K562 (cell line): ENCODE results near the gene OPCML. TPM values are rescaled to one million over a fixed set of nuclear protein-coding genes. Genes with fewer than 3 reads are reported as not detected.

Experiments
- ATAC-seq: fragments of 200-7000 bp; cut with Tn5 transposase; 3 replicates; pipeline ENCODE4 v1.9.1; 2020; ENCODE audit warnings: moderate library complexity
- BruUV-seq: library from RNA; stranded (reverse); fragments of 400-500 nt; replicated peaks from 2 replicates; lab custom pipeline; 2021; lab: Mats Ljungman, UMichigan
- CTCF ChIA-PET: fragments of 300-600 bp; formaldehyde crosslinking; extraction: SDS; loops from one replicate; lab custom pipeline; 2021; ENCODE audit warnings: low intra/inter-chr PET ratio; lab: Yijun Ruan, JAX
- POLR2A ChIA-PET: fragments of 300-600, 350-650 bp; sonication (Branson Sonifier 250); formaldehyde crosslinking; extraction: SDS; loops from one replicate; lab custom pipeline; 2021; ENCODE audit warnings: antibody characterized with exemption, inconsistent platforms; lab: Yijun Ruan, JAX
- DNase-seq, 4 experiments: peaks; one replicate each; pipeline versions ENCODE4 v3.0.0 to v3.0.0-alpha.2; 2011 to 2018; ENCODE audit warnings: low spot score in 3 of 4, mixed read lengths in 3 of 4; ENCODE audit errors: extremely low read depth in 1 of 4
- FAIRE-seq: peaks from 2 replicates; lab custom pipeline; 2011; peaks lifted over from hg19 to GRCh38; lab: Jason Lieb, UNC
- H2AFZ ChIP-seq: 2 replicates; pipeline ENCODE4 v1.6.0; 2011; ENCODE audit warnings: low read depth, low read length, control low read depth, inconsistent platforms
- H3K27ac ChIP-seq: fragments of 200-600 bp; 3 replicates; pipeline ENCODE4 v1.8.0; 2011; ENCODE audit warnings: low read depth, mild to moderate bottlenecking, control low read depth, inconsistent platforms, low read length, moderate library complexity, mixed read lengths; ENCODE audit errors: extremely low read depth
- H3K27me3 ChIP-seq, 2 experiments: fragments of 300-600 bp in 1 of 2; 2 replicates in 1 of 2; 3 replicates in 1 of 2; pipeline versions ENCODE4 v1.6.0 to v1.8.0; 2011; ENCODE audit warnings: inconsistent platforms in 2 of 2, low read length in 2 of 2, mild to moderate bottlenecking in 1 of 2, mixed read lengths in 1 of 2, moderate library complexity in 1 of 2; ENCODE audit not compliant: control insufficient read depth in 2 of 2, insufficient read depth in 2 of 2
- H3K36me3 ChIP-seq: fragments of 300-600 bp; 3 replicates; pipeline ENCODE4 v1.8.0; 2011; ENCODE audit warnings: mild to moderate bottlenecking, low read length, inconsistent platforms; ENCODE audit not compliant: control insufficient read depth, insufficient read depth
- H3K4me1 ChIP-seq, 2 experiments: fragments of 200-600 bp in 1 of 2; replicated peaks in 1 of 2; 2 replicates in 1 of 2; 3 replicates in 1 of 2; pipeline versions ENCODE4 v1.5.1 to v1.8.0; 2011; ENCODE audit warnings: inconsistent platforms in 2 of 2, low read length in 2 of 2, mild to moderate bottlenecking in 1 of 2, mixed read lengths in 1 of 2, moderate library complexity in 1 of 2; ENCODE audit not compliant: control insufficient read depth in 2 of 2, insufficient read depth in 2 of 2
- H3K4me2 ChIP-seq: 2 replicates; pipeline ENCODE4 v1.6.1; 2011; ENCODE audit warnings: low read length, control low read depth, inconsistent platforms, mixed read lengths; ENCODE audit not compliant: insufficient read depth
- H3K4me3 ChIP-seq: fragments of 200-600 bp; sonication (generic), shearing (Covaris generic); 2 replicates; pipeline ENCODE4 v1.5.1; 2016; ENCODE audit warnings: control low read depth, inconsistent platforms
- H3K79me2 ChIP-seq: fragments of 200-600 bp; 3 replicates; pipeline ENCODE4 v1.8.0; 2011; ENCODE audit warnings: low read length, inconsistent platforms; ENCODE audit not compliant: control insufficient read depth, insufficient read depth
- H3K9ac ChIP-seq, 2 experiments: 2 replicates each; pipeline versions ENCODE4 v1.6.0 to v1.6.1; 2011; ENCODE audit warnings: low read depth in 2 of 2, low read length in 2 of 2, control low read depth in 1 of 2, inconsistent platforms in 1 of 2, mild to moderate bottlenecking in 1 of 2, mixed read lengths in 1 of 2; ENCODE audit not compliant: insufficient read depth in 1 of 2
- H3K9me1 ChIP-seq: one replicate; pipeline ENCODE4 v1.6.0; 2011; ENCODE audit warnings: inconsistent platforms, mild to moderate bottlenecking, low read length, moderate library complexity; ENCODE audit not compliant: control insufficient read depth, insufficient read depth
- H3K9me3 ChIP-seq: replicated peaks from 2 replicates; pipeline ENCODE4 v1.5.1; 2011; ENCODE audit warnings: low read depth, low read length, inconsistent platforms; ENCODE audit not compliant: control insufficient read depth, insufficient read depth
- H4K20me1 ChIP-seq: replicated peaks from 2 replicates; pipeline ENCODE4 v1.6.1; 2011; ENCODE audit warnings: low read length, inconsistent platforms, mixed read lengths; ENCODE audit not compliant: control insufficient read depth, insufficient read depth
- RHOXF2B ChIP-seq: fragments of 250-450 bp; sonication (Bioruptor Pico); conservative IDR thresholded peaks from 2 replicates; pipeline ENCODE4 v1.5.1; 2021
- ZNF134 ChIP-seq: fragments of 250-450 bp; sonication (Bioruptor Pico); conservative IDR thresholded peaks from 2 replicates; pipeline ENCODE4 v1.4.0; 2020
- ZNF644 ChIP-seq: fragments of 200-800 bp; sonication (Bioruptor generic); IDR thresholded peaks from 2 replicates; pipeline ENCODE4 v1.6.1; 2016; ENCODE audit warnings: low read depth, missing genetic modification characterization, missing compliant biosample characterization
- in situ Hi-C: fragments of 300-500 bp; cut with MboI; formaldehyde crosslinking; loops from 4 replicates; pipeline ENCODE4 v1.15.0; 2018; ENCODE audit warnings: inconsistent platforms, mixed read lengths
- intact Hi-C: fragments of 100-400 bp; cut with micrococcal nuclease; formaldehyde crosslinking; loops from 2 replicates; pipeline ENCODE4 v1.14.2; 2022
- polyA plus RNA-seq, 8 experiments: library from polyadenylated mRNA; depleted of rRNA in 4 of 8; stranded (reverse) in 5 of 8; unstranded in 3 of 8; fragments of >200 nt; fragmentation: Nextera tagmentation in 2 of 8; fragmentation: Illumina TruSeq in 1 of 8; extraction: Ambion mirVana in 2 of 8; extraction: Trizol in 1 of 8; gene quantifications; 2 replicates each; pipeline versions ENCODE4 v1.2.1 to v1.2.3, GENCODE V29; 2011 to 2014; ENCODE audit warnings: inconsistent platforms in 1 of 8, missing spikeins in 1 of 8
- total RNA-seq, 7 experiments: library from RNA; depleted of rRNA in 6 of 7; stranded (reverse); fragments of >200 nt in 6 of 7; fragmentation: Illumina TruSeq in 2 of 7; extraction: Trizol in 2 of 7; gene quantifications; 2 replicates each; pipeline versions ENCODE4 v1.2.1 to v1.2.3, GENCODE V29; 2011 to 2021; ENCODE audit warnings: low replicate concordance in 1 of 7
- TF ChIP-seq, protein P1 (sequence below): sonication (generic); formaldehyde crosslinking; IDR thresholded peaks from 2 replicates; pipeline ENCODE4 v1.8.0; 2022; ENCODE audit warnings: mild to moderate bottlenecking, missing genetic modification reagents

The OPCML gene
- total and polyA plus RNA-seq, 9 of the 15 experiments (the other 6 are each of a cell fraction or from before 2014, with no cell fraction given): not detected

DNA sequence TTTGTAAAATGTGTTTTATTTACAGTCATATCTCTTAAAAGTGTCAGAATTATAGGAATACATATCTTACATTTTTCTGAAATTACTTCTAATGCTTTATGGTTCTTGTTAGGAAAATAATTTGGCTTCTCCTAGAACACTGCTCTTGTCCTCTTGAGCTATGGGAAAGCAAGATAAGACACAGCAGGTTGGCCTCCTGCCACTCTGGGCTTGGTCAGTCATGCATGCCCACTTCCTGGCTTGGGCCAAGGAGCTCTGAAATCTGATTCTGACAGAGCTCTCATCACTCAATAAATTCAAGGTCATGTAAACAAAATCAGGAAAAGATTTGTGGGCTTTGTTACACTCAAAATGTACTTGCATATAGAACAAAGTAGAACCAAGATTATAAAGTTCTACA is 1036.0 kb downstream of the OPCML start:
- Histone ChIP-seq H4K20me1 (no peaks in the 10 kb centered on the region), H3K4me2 (no peak overlapping the region), H3K27me3 (no peaks in the 10 kb centered on the region), H3K36me3 (no peaks in the 10 kb centered on the region), H3K27ac (no peak overlapping the region), H3K4me1 (no peaks in the 10 kb centered on the region), H3K9ac (no peak overlapping the region), H2AFZ (no peak overlapping the region), H3K4me3 (no peak overlapping the region), H3K9me3 (no peaks in the 10 kb centered on the region), H3K9me1 (no peaks in the 10 kb centered on the region), H3K79me2 (no peaks in the 10 kb centered on the region)
- FAIRE-seq (no peak), DNase-seq (no peak), ATAC-seq (no peak)
- TF ChIP-seq ZNF134 (CRISPR knock-in tag) (no peak), RHOXF2B (no peak), ZNF644 (tag) (no peak)
- TF ChIP-seq, protein P1, sequence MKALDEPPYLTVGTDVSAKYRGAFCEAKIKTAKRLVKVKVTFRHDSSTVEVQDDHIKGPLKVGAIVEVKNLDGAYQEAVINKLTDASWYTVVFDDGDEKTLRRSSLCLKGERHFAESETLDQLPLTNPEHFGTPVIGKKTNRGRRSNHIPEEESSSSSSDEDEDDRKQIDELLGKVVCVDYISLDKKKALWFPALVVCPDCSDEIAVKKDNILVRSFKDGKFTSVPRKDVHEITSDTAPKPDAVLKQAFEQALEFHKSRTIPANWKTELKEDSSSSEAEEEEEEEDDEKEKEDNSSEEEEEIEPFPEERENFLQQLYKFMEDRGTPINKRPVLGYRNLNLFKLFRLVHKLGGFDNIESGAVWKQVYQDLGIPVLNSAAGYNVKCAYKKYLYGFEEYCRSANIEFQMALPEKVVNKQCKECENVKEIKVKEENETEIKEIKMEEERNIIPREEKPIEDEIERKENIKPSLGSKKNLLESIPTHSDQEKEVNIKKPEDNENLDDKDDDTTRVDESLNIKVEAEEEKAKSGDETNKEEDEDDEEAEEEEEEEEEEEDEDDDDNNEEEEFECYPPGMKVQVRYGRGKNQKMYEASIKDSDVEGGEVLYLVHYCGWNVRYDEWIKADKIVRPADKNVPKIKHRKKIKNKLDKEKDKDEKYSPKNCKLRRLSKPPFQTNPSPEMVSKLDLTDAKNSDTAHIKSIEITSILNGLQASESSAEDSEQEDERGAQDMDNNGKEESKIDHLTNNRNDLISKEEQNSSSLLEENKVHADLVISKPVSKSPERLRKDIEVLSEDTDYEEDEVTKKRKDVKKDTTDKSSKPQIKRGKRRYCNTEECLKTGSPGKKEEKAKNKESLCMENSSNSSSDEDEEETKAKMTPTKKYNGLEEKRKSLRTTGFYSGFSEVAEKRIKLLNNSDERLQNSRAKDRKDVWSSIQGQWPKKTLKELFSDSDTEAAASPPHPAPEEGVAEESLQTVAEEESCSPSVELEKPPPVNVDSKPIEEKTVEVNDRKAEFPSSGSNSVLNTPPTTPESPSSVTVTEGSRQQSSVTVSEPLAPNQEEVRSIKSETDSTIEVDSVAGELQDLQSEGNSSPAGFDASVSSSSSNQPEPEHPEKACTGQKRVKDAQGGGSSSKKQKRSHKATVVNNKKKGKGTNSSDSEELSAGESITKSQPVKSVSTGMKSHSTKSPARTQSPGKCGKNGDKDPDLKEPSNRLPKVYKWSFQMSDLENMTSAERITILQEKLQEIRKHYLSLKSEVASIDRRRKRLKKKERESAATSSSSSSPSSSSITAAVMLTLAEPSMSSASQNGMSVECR (CRISPR knock-in tag): no peak
- intact Hi-C loops (no loop called here), in situ Hi-C loops (no loop called here)
- POLR2A ChIA-PET: interaction anchor here (0.7 kb wide), 1 partner anchor 500 kb away, joined by 3 read pairs; no protein-coding TSS in a partner anchor
- CTCF ChIA-PET: no interaction called here
- BruUV-seq: no TSS peak
